Measurements from ENCODE around the gene TMTC2.

DNA sequence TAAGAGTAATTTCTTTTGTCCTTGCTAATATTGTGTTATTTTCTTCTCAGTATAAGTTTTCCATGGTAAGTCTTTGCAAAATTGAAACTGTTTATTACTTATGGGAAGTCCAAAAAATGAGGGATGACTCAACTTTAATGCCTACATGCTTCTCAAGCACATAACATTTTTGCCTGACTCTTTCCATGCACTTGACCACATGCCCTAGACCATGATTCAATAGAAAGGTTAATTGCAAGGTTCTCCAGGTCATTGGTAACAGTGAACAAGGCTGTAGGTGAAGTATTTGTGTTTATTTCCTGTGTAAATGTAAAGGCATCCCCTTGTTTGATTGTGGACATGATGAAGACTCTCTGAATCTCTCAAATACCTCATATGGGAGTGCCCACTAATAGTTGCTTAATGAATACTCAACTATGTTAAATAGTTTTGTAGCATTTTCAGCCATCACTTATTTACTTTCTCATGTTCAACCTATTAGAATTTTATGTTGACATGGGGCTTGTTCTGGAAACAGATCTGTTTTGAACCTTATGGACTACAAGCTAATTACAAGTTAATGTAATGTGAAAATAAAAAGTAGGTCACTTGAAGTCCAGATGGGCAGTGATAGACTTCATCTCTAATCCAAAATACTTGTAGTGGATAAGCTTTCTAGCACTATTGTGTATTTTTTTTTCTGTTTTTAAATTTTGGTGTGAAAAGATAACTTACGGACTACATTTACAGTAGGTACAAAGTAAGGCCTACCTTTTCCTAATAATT lies 131.7 kb downstream of the TMTC2 start:
- TF ChIP-seq, protein P1, sequence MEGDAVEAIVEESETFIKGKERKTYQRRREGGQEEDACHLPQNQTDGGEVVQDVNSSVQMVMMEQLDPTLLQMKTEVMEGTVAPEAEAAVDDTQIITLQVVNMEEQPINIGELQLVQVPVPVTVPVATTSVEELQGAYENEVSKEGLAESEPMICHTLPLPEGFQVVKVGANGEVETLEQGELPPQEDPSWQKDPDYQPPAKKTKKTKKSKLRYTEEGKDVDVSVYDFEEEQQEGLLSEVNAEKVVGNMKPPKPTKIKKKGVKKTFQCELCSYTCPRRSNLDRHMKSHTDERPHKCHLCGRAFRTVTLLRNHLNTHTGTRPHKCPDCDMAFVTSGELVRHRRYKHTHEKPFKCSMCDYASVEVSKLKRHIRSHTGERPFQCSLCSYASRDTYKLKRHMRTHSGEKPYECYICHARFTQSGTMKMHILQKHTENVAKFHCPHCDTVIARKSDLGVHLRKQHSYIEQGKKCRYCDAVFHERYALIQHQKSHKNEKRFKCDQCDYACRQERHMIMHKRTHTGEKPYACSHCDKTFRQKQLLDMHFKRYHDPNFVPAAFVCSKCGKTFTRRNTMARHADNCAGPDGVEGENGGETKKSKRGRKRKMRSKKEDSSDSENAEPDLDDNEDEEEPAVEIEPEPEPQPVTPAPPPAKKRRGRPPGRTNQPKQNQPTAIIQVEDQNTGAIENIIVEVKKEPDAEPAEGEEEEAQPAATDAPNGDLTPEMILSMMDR (IDR thresholded peaks at IDR 0.05), result no peak
- no peak for TF ChIP-seq EZH2phosphoT487 (IDR thresholded peaks at IDR 0.05)
- TF ChIP-seq EZH2 (IDR thresholded peaks at IDR 0.05), result no peak
